Gastrocnemius medialis (tissue), 4 donors: ENCODE results near the gene GPR173. TPM values are rescaled to one million over a fixed set of nuclear protein-coding genes. Genes with fewer than 3 reads are reported as not detected.

Experiments
- ATAC-seq, 2 donors: fragments of 150-250 bp; one replicate each; pipeline ENCODE4 v1.9.1; 2016
- DNase-seq, 2 donors: peaks; one replicate each; pipeline ENCODE4 v3.0.0-alpha.2; 2019
- H3K27ac ChIP-seq, 4 donors: fragments of 200-600 bp; sonication (generic); 1 replicate in 1 of 4; 2 replicates in 3 of 4; pipeline ENCODE4 v1.5.1; 2016 to 2018; ENCODE audit warnings: mild to moderate bottlenecking in 2 of 4, moderate library complexity in 1 of 4
- H3K27me3 ChIP-seq, 3 donors: fragments of 200-600 bp; sonication (generic) in 2 of 3; 1 replicate in 1 of 3; 2 replicates in 2 of 3; pipeline versions ENCODE4 v1.5.1 to v1.6.0; 2016 to 2019; ENCODE audit warnings: mild to moderate bottlenecking in 1 of 3, moderate library complexity in 1 of 3
- H3K36me3 ChIP-seq, 2 donors: fragments of 200-600 bp; sonication (generic) in 1 of 2; one replicate each; pipeline ENCODE4 v1.5.1; 2017 to 2018
- H3K4me1 ChIP-seq, 2 donors: fragments of 200-600 bp; sonication (generic) in 1 of 2; one replicate each; pipeline ENCODE4 v1.5.1; 2016 to 2017; ENCODE audit warnings: mild to moderate bottlenecking in 2 of 2
- H3K4me3 ChIP-seq, 4 donors: fragments of 200-600 bp; sonication (generic) in 3 of 4; 1 replicate in 1 of 4; 2 replicates in 3 of 4; pipeline ENCODE4 v1.5.1; 2016 to 2019; ENCODE audit warnings: mild to moderate bottlenecking in 2 of 4
- H3K9me3 ChIP-seq, 3 donors: fragments of 200-600 bp; sonication (generic) in 2 of 3; 1 replicate in 1 of 3; 2 replicates in 2 of 3; pipeline ENCODE4 v1.5.1; 2016 to 2019
- POLR2A ChIP-seq, 2 donors: fragments of 450-650 bp; IDR thresholded peaks; one replicate each; pipeline ENCODE4 v1.6.1; 2017; ENCODE audit warnings: antibody characterized with exemption in 2 of 2, mild to moderate bottlenecking in 2 of 2, moderate library complexity in 2 of 2
- in situ Hi-C, 4 donors: fragments of 200-750 bp; cut with MboI; loops; one replicate each; pipeline versions ENCODE4 v1.15.0 to v1.8.0; 2017; ENCODE audit warnings: low sequenced_read_pairs in 4 of 4
- intact Hi-C: fragments of 100-400 bp; cut with DNase I; formaldehyde crosslinking; loops from one replicate; pipeline ENCODE4 v1.15.1; 2023; ENCODE audit warnings: low total_unique reads
- total RNA-seq, 4 donors: library from RNA; depleted of rRNA; stranded (reverse); fragments of >200 nt; gene quantifications; one replicate each; pipeline versions ENCODE4 v1.1.0 to v1.2.3, GENCODE V29; 2016
- TF ChIP-seq, protein P1 (sequence below), 5 experiments: fragments of 450-650 bp in 3 of 5; fragments of 200-600 bp in 2 of 5; sonication (generic) in 2 of 5; IDR thresholded peaks in 4 of 5; conservative IDR thresholded peaks in 1 of 5; 1 replicate in 4 of 5; 2 replicates in 1 of 5; pipeline ENCODE4 v1.5.1; 2016 to 2019; ENCODE audit warnings: antibody characterized with exemption in 5 of 5, mild to moderate bottlenecking in 3 of 5, moderate library complexity in 3 of 5

Gene GPR173, protein sequence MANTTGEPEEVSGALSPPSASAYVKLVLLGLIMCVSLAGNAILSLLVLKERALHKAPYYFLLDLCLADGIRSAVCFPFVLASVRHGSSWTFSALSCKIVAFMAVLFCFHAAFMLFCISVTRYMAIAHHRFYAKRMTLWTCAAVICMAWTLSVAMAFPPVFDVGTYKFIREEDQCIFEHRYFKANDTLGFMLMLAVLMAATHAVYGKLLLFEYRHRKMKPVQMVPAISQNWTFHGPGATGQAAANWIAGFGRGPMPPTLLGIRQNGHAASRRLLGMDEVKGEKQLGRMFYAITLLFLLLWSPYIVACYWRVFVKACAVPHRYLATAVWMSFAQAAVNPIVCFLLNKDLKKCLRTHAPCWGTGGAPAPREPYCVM
- under 1 TPM in 3 of 4 donors, not detected in 1; 0.07 to 0.31 (median 0.10) TPM for total RNA-seq

DNA sequence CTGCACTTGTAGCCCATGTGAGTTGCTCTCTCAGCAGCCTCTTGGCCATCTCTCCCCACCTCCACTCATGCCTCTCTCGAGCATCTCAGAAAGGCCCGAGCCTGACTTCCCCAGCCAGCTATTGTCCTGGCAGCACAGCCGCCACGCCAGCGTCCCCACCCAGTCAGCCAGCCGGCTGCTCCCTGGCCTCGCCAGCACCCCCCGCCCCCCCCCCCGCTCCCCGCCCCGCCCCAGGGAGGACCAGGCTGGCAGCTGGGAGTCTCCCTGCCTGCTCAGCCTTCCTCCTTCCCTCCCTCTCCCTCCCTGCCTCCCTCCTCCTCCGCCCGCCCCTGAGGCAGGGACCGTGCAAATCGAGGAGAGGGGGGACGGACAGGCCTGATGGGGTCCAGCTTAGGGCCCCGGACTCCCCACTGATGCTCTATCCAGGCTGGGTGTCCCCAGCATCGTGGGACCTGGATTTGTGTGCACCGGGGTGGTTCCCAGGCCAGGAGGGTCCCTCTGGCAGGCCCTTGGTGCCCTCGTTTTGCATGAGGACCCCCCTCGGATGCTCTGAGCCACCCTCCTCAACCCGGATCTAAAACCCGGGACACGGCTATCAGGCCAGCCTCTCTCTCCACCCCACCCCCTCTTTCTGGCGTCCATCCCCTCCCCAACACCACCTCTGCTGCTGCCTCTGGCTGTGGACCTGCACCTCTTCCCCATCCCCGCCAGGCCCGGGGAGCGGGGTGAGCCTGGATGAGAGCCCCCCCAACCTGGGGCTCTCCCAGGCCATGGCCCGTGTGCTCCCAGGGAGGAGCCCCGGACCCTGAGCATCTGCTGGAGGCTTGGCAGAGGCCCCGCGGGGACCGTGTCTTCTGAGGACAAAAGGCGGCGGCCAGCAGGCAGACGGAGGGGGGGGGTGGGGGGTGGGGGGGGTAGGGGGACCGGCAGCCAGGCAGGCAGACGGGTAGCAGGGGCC, at the start of gene GPR173:
Gene GPR173, plus strand, starts transcription at position 621 of the 958 bp plus-strand sequence. CDS start 27,833 bp downstream, outside the sequence.
- Histone ChIP-seq H3K27ac (no peak within 1 kb of the TSS), H3K4me1 (no peaks in the 10 kb centered on the region), H3K9me3 (no peaks in the 10 kb centered on the region), H3K4me3 (peak within 1 kb of the TSS; percentile 9 to 46 (median 38)), H3K27me3 (peaks cover 0 to 25% (median 7%) of the 10 kb centered on the region in 3 donors), H3K36me3 (no peaks in the 10 kb centered on the region)
- TF ChIP-seq POLR2A (IDR thresholded peaks at IDR 0.05) = no peak
- TF ChIP-seq, protein P1, sequence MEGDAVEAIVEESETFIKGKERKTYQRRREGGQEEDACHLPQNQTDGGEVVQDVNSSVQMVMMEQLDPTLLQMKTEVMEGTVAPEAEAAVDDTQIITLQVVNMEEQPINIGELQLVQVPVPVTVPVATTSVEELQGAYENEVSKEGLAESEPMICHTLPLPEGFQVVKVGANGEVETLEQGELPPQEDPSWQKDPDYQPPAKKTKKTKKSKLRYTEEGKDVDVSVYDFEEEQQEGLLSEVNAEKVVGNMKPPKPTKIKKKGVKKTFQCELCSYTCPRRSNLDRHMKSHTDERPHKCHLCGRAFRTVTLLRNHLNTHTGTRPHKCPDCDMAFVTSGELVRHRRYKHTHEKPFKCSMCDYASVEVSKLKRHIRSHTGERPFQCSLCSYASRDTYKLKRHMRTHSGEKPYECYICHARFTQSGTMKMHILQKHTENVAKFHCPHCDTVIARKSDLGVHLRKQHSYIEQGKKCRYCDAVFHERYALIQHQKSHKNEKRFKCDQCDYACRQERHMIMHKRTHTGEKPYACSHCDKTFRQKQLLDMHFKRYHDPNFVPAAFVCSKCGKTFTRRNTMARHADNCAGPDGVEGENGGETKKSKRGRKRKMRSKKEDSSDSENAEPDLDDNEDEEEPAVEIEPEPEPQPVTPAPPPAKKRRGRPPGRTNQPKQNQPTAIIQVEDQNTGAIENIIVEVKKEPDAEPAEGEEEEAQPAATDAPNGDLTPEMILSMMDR (IDR thresholded peaks at IDR 0.05 in 4 of 5, conservative IDR thresholded peaks at IDR 0.05 in 1 of 5) = no peak
- DNase-seq (no peak), ATAC-seq (peak in 1 of 2 donors; percentile 44)
- intact Hi-C loops (no loop called here), in situ Hi-C loops (no loop called here)

DNA sequence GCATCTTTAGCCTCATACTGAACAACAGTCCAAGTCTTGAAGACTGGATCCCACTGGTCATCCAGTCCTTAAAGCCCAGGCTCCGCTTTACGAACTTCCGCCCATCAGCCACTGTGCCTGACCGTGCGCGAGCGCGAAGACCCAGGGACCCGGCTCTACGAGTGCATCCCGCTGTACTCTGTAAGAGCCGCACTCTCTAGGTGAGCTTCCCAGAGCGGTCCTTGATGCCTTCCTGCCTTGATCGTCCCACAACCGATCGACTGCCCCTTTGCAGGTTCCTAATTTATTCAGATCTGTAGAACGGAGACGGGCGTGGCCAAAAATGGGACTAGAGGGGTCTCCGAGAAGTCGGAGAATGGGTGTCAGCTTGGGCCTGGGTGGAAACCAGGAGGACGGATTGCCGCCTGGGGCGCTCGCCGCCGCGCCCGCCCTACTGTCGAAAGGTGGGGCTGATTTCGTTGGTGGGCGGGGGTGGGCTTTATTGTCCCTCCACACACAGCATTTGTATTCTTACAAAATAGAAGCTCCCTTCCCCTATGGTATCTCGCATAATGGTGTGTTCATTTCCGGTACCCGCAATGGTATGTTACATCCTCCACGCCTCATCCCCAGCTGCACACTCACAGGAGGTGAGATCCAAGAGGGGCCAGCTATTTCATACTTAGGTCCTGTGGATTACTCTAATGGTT, 48.0 kb upstream of the GPR173 start:
- peaks cover 0 to 4% of the 10 kb centered on the region in 2 donors for H3K4me1 ChIP-seq
- no peak overlapping the region for H3K27ac ChIP-seq
- no peaks in the 10 kb centered on the region for H3K36me3 ChIP-seq
- in situ Hi-C loops = no loop called here
- intact Hi-C loops = no loop called here
- H3K9me3 ChIP-seq = no peaks in the 10 kb centered on the region
- TF ChIP-seq, protein P1 (IDR thresholded peaks at IDR 0.05 in 4 of 5, conservative IDR thresholded peaks at IDR 0.05 in 1 of 5) = no peak
- TF ChIP-seq POLR2A (IDR thresholded peaks at IDR 0.05) = no peak
- H3K4me3 ChIP-seq = no peak overlapping the region
- DNase-seq = no peak
- ATAC-seq = no peak
- peaks cover 0 to 4% (median 0%) of the 10 kb centered on the region in 3 donors for H3K27me3 ChIP-seq

DNA sequence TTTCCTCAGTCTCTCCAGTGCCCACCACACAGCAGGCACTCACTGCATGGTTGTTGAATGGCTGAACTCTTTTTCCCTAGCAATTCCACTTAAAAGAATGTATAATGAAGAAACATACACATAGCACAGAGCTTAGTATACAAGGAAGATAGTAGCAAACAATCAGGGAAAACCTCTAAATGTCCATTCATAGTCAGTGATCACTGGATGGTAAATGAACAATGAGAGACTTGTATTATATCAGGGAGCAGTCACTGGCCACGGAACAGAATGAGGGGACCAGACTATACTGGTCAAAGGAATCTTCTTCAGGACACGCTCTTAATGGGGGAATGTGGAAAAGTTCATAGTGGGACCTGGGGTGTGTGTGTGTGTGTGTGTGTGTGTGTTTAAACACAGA, 46.6 kb upstream of the GPR173 start:
- Histone ChIP-seq H3K4me3 (no peak overlapping the region), H3K27me3 (peaks cover 0 to 4% (median 0%) of the 10 kb centered on the region in 3 donors), H3K36me3 (no peaks in the 10 kb centered on the region), H3K4me1 (no peaks in the 10 kb centered on the region), H3K27ac (no peak overlapping the region), H3K9me3 (no peaks in the 10 kb centered on the region)
- TF ChIP-seq, protein P1 (IDR thresholded peaks at IDR 0.05 in 4 of 5, conservative IDR thresholded peaks at IDR 0.05 in 1 of 5) = no peak
- no peak for TF ChIP-seq POLR2A (IDR thresholded peaks at IDR 0.05)
- intact Hi-C loops (no loop called here), in situ Hi-C loops (no loop called here)
- DNase-seq = no peak
- ATAC-seq = no peak

DNA sequence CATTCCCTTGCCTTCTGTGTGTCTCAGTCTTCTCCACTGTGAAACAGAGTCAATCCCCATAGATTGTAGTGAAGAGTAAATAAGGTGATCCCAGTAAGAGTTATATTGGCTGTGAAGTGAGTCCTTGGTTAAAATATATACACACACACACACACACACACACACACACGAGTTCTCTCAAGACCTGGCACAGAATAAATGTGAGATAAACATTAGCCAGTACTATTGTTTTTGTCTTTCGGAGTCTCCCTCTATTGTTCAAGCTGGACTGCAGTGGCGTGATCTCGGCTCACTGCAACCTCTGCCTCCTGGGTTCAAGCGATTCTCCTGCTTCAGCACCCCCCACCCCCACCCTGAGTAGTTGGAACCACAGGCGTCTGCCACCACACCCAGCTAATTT, 45.5 kb upstream of the GPR173 start:
- H3K36me3 ChIP-seq = no peaks in the 10 kb centered on the region
- intact Hi-C loops = no loop called here
- no peak for TF ChIP-seq POLR2A (IDR thresholded peaks at IDR 0.05)
- TF ChIP-seq, protein P1 (IDR thresholded peaks at IDR 0.05 in 4 of 5, conservative IDR thresholded peaks at IDR 0.05 in 1 of 5) = no peak
- no peaks in the 10 kb centered on the region for H3K9me3 ChIP-seq
- in situ Hi-C loops = no loop called here
- DNase-seq (no peak), ATAC-seq (no peak)
- no peak overlapping the region for H3K27ac ChIP-seq
- H3K27me3 ChIP-seq = peaks cover 0 to 4% (median 0%) of the 10 kb centered on the region in 3 donors
- H3K4me3 ChIP-seq = no peak overlapping the region
- H3K4me1 ChIP-seq = no peaks in the 10 kb centered on the region
